Measurements from ENCODE around the gene SRSF7.
"Not testable (repeated sequence)": the region's sequence is repeated elsewhere in the genome, so short reads cannot be mapped to it uniquely, and the experiment has no call there.

Gene SRSF7

DNA sequence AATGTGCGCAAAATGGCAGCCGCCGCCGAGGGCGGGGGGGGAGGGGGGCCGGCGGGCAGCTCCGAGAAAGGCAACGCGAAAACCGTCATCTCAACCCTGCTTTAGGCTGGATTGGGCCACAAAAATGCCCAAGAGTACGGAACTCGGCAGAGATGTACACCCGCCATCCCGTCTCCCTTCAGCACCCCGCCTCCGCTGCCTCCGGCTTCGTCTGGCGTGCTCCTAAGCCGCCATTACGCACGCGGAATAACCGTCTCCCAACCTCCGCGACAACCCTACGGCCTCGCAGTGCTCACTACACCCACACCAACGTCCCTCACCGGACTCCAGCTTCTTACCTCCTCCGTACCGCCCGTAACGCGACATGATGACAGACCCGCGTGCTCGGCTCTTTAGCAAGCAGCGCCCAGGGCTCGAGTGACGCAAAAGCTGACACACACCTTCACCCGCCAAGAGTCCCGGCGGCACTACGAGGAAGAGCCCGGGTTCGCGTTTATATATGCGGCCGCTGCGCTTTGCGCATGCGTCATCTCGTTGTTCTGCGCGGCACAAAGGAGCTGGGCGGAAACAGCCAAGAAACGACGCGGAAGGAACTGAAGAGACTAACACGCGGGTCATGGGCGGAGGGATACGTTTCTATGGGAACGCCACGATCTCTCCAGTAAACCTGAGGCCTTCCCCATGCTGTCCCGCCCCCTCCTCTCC, at the start of gene SRSF7:
Gene SRSF7, minus strand, starts transcription at position 471 of the 705 bp plus-strand sequence. Its CDS starts 105 bp downstream, at position 366.
- DNase-seq: peak; percentile 93

- DNase-seq: no peak
Measured at GRCh38 chr2:38797953-38798352, 46.8 kb upstream of the SRSF7 start.

- DNase-seq: no peak
Measured at GRCh38 chr2:38797250-38797676, 46.1 kb upstream of the SRSF7 start.

GRCh38 chr2:38795016-38795415, 43.9 kb upstream of the SRSF7 start:
- DNase-seq: not testable (repeated sequence)

- DNase-seq: no peak
Measured at GRCh38 chr2:38794235-38794946, 43.2 kb upstream of the SRSF7 start.

DNA sequence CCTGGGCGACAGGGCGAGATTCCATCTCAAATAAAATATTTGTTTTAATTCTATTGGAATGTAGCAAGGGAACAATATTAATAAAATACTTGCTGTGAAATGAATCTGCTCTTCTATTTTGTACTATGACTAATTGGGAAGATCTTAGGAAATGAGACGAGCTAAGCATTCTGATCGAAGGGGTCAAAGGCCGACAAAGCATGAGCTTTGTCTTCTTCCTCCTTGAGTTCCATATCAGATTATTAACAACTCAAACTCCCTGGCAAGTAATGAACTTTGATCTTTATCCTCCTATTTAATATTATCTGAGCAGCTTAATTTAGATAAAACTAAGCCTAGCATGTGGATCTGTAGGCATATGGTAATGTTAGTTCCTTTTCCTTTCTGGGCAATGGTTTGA, 42.4 kb upstream of the SRSF7 start:
- no peak for DNase-seq

DNA sequence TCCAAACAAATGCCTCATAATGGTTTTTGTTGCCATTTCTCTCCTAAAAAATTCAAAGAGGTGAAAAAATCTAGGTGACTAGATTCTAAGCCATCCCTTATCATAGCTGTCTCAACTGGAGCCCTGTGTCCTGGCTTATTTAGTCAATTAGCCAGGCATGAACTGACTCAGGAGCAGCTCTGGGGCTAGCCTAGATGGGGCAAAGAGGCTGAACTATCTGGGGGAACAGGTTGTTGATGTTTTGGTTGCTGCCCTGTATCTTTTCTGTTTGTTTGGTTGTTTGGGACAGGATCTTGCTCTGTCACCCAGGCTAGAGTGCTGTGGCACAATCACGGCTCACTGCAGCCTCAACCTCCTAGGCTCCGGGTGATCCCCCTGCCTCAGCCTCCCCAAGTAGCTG, 41.6 kb upstream of the SRSF7 start:
- DNase-seq: no peak

DNA sequence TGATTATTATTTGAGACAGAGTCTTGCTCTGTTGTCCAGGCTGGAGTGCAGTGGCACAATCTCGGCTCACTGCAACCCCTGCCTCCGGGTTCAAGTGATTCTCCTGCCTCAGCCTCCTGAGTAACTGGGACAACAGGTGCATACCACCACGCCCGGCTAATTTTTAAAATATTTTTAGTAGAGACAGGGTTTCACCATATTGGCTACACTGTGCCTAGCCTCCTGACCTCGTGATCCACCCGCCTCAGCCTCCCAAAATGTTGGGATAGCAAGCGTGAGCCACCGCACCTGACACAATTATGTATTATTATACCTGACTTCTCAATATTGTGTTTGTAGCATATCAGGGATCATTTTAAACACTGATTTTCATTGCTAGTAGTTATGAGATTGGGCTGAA, 41.2 kb upstream of the SRSF7 start:
- not testable (repeated sequence) for DNase-seq

- DNase-seq: no peak
Measured at GRCh38 chr2:38791744-38792143, 40.6 kb upstream of the SRSF7 start.

DNA sequence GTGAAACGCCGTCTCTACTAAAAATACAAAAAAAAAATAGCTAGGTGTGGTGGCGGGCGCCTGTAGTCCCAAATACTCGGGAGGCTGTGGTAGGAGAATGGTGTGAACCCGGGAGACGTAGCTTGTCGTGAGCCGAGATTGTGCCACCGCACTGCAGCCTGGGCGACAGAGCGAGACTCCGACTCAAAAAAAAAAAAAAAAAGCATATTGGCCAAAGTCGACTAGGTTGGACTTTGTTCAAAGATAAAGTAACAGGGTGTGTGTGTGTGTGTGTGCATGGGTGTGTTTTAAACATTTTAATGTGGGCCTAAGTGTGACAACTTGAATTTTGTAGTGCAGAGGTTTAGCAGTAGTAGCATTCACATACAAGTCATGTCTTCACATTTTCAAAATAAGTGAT, 38.5 kb upstream of the SRSF7 start:
- no peak for DNase-seq

DNA sequence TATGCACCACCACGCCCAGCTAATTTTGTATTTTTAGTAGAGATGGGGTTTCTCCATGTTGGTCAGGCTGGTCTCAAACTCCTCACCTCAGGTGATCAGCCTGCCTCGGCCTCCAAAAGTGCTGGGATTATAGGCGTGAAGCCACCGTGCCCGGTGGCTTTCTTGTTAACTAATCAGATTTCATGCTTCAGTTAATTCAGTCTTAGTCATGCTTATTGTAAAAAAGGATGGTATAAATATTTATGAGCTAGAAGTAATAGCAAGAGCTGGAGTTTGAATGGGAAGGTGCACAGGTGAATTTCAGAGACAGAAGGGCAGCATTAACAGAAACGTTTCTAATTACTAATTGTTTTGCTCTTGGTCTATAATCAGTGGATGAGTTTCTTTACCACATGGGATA, 37.1 kb upstream of the SRSF7 start:
- no peak for DNase-seq

- no peak for DNase-seq
Measured at GRCh38 chr2:38783586-38783985, 32.4 kb upstream of the SRSF7 start.

DNA sequence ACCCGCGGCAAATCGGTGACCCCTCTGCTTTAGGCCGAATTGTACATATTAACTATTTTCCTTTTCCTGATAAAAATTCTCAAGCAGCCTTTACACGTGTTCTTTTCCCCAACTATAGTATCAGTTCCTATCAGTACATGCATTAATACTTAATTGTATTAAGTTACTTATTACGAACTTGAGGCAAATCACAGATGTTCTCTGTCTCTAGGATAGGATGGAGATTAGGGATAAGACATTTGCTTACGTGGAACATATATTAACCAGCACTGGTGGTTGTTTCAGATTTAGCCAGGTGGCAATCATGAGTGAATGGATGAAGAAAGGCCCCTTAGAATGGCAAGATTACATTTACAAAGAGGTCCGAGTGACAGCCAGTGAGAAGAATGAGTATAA, 27.5 kb upstream of the SRSF7 start:
- no peak for DNase-seq

DNA sequence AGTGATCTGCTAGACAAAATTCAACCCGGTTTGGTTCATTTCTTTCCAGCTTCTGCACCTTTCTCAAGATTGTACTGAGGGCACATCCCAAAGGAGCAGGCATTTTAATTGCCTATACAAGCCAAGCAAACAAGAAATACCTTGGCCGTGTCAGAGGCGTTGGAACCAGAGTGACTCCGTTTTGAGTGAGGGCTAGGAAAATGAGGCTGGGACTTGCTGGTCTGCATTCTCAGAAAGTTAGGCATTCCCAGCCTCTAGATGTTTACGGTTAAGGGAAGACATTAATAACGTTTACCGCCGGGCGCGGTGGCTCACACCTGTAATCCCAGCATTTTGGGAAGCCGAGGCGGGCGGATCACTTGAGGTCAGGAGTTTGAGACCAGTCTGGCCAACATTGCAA, 25.4 kb upstream of the SRSF7 start:
- no peak for DNase-seq

DNA sequence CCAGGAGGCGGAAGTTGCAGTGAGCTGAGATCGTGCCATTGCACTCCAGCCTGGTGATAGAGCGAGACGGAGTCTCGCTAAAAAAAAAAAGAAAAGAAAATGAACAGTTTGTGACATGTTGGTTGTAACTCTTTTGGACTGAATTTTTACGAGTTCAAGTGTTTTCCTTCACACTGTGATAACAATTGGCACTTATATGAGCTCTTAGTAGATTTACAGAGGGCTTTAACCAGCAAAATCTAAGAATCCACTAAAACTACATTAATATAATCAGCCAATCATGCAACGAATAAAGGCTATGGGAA, 24.7 kb upstream of the SRSF7 start:
- DNase-seq: no peak

GRCh38 chr2:38775097-38775920, 24.1 kb upstream of the SRSF7 start:
- DNase-seq: no peak

DNA sequence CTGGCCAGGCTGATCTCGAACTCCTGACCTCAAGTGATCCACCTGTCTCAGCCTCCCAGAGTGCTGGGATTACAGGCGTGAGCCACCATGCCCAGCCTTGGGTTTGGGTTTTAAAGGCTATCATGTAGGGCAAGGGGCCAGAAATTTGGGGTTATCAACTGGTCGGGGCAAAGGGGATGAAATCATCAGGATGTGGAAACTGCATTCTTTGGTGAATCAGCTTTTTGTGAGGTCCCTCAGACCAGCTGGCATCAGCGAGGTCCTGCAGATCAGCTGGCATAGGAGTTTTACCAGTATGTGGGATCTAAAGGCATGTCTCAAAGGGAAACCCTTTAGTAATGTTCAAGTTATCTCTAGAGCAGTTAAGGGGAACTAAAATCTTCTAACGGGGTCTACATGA, 20.5 kb upstream of the SRSF7 start:
- DNase-seq: no peak

- DNase-seq: no peak
Measured at GRCh38 chr2:38765551-38765950, 14.4 kb upstream of the SRSF7 start.

DNA sequence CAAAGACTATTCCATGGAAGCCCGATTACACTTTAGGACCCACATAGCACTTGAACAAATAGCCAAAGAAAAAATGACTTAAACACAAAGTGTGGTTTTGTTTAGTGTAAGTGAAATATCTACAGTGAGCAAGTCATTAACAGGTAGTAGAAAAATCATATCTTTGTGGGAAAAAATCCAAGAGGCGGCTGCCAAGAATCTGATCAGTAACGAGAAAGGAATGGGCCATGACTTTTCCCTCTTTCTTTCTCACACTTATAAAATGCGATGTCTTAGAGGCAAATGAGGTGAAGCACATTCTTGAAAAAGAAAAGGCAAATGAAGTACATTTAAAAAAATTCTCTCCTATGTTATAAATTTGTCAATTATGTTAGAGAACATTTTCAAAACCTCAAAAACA, 14.0 kb upstream of the SRSF7 start:
- no peak for DNase-seq

DNA sequence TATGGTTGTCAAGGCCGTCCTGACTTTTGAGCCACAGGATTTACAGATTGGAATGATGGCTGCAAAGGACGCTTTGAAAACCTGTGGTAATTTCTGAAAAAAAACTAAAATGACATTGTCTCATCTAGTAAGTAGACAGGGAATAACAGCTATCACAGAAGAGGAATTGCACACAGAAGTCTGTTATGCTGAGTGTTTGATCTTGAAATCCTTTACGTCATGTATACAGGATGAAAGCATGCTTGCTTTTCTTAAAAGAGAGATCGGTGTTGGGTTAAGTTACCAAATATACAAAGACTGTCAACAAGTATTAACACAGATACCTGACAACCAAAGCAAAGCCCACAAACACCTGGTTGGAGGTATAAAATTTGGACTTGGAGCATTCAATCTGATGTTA, 12.6 kb upstream of the SRSF7 start:
- no peak for DNase-seq

GRCh38 chr2:38763228-38763627, 12.1 kb upstream of the SRSF7 start:
- DNase-seq: no peak

GRCh38 chr2:38755891-38756290, 4.7 kb upstream of the SRSF7 start:
- DNase-seq: not testable (repeated sequence)

GRCh38 chr2:38754506-38754905, 3.3 kb upstream of the SRSF7 start:
- DNase-seq: no peak

GRCh38 chr2:38754049-38754448, 2.9 kb upstream of the SRSF7 start:
- DNase-seq: no peak

Data from SHP77 treated with DMSO at 0.1 percent for 48 hours (cell line).